ENCODE measurements around the gene C10orf71.

- TF ChIP-seq CTCF (IDR thresholded peaks at IDR 0.05) (no peak), POLR2AphosphoS5 (IDR thresholded peaks at IDR 0.05) (no peak), POLR2A (IDR thresholded peaks at IDR 0.05) (no peak)
These were observed 65.1 kb downstream of the C10orf71 start for GRCh38 chr10:49364051-49364450.
